ENCODE measurements around the gene CDH13. TPM values are rescaled to one million over a fixed set of nuclear protein-coding genes. Genes with fewer than 3 reads are reported as not detected.

Gene CDH13
- polyA plus RNA-seq, 1 experiment: 113 TPM

DNA sequence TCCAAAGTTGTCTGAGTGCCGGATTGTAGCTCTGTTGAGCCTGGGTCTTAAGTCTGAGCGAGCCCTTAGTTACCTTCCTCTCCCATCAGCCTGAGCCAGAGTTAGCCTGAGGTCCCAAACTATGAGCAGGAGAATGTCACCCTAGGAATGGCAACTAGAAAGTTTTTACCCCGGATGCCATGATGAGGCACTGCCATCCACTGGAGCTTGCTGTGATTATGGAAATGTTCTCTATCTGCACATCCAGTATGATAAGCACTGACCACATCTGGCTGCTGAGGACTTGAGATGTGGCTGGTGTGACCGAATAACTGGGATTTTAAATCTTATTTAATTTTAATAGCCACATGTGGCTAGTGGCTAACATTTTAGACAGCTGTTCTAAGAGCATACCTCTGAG lies 550.0 kb downstream of the CDH13 start:
- DNase-seq (ENCODE audit: low read depth): no peak
- ChIA-PET POLR2A (no interaction called here), CTCF (interaction anchor here (0.6 kb wide), 1 partner anchor 251 kb away, joined by 4 read pairs; no protein-coding TSS in a partner anchor)
- Histone ChIP-seq H3K36me3 (ENCODE audit: control insufficient read depth, insufficient read depth, low read length) (no peaks in the 10 kb centered on the region), H3K27me3 (ENCODE audit: control insufficient read depth, insufficient read depth, low read length) (no peaks in the 10 kb centered on the region), H3K4me3 (ENCODE audit: low read depth, low read length) (no peak overlapping the region)
- TF ChIP-seq, protein P1, sequence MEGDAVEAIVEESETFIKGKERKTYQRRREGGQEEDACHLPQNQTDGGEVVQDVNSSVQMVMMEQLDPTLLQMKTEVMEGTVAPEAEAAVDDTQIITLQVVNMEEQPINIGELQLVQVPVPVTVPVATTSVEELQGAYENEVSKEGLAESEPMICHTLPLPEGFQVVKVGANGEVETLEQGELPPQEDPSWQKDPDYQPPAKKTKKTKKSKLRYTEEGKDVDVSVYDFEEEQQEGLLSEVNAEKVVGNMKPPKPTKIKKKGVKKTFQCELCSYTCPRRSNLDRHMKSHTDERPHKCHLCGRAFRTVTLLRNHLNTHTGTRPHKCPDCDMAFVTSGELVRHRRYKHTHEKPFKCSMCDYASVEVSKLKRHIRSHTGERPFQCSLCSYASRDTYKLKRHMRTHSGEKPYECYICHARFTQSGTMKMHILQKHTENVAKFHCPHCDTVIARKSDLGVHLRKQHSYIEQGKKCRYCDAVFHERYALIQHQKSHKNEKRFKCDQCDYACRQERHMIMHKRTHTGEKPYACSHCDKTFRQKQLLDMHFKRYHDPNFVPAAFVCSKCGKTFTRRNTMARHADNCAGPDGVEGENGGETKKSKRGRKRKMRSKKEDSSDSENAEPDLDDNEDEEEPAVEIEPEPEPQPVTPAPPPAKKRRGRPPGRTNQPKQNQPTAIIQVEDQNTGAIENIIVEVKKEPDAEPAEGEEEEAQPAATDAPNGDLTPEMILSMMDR (IDR thresholded peaks at IDR 0.05; ENCODE audit: insufficient read depth, low read depth, low read length): no peak

DNA sequence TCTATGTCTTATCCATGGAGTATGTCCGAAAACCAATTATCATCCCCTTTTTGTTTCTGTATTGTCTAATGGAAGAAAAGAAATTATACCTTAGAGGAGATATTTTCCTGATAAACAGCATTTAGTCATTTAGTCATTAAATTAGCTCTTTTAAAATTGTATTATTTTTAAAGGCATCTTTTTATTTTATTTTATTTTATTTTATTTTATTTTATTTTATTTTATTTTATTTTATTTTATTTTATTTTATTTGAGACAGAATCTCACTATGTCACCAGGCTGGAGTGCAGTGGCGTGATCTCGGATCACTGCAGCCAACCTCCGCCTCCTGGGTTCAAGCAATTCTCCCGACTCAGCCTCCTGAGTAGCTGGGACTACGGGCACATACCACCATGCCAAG lies 559.1 kb downstream of the CDH13 start:
- no peak for DNase-seq (ENCODE audit: low read depth)
- POLR2A ChIA-PET: no interaction called here
- TF ChIP-seq, protein P1 (IDR thresholded peaks at IDR 0.05; ENCODE audit: insufficient read depth, low read depth, low read length): no peak
- Histone ChIP-seq H3K4me3 (ENCODE audit: low read depth, low read length) (no peak overlapping the region), H3K27me3 (ENCODE audit: control insufficient read depth, insufficient read depth, low read length) (no peaks in the 10 kb centered on the region), H3K36me3 (ENCODE audit: control insufficient read depth, insufficient read depth, low read length) (no peaks in the 10 kb centered on the region)
- CTCF ChIA-PET: no interaction called here

DNA sequence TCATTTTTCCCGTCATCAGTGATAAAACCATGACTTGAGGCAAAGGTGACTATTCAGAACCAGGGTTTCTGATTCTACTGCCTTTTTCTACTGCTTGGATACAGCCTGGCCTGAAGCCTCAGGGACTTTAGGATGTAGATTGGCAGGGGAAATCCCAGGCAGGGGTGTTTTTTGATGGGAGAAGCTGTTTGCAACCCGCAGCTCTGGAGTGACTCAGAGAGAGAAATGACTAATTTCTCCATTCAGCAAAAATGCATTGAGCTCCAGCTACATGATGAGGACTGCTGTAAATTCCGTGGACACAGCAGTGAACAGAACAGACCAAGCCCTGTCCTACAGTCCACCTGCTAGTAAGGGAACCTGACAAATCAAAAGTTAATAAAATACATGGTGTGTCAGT lies 560.6 kb downstream of the CDH13 start:
- Histone ChIP-seq H3K4me3 (ENCODE audit: low read depth, low read length) (no peak overlapping the region), H3K36me3 (ENCODE audit: control insufficient read depth, insufficient read depth, low read length) (no peaks in the 10 kb centered on the region), H3K27me3 (ENCODE audit: control insufficient read depth, insufficient read depth, low read length) (no peaks in the 10 kb centered on the region)
- POLR2A ChIA-PET: no interaction called here
- TF ChIP-seq, protein P1 (IDR thresholded peaks at IDR 0.05; ENCODE audit: insufficient read depth, low read depth, low read length): no peak
- CTCF ChIA-PET: no interaction called here
- peak; percentile 21 for DNase-seq (ENCODE audit: low read depth)

DNA sequence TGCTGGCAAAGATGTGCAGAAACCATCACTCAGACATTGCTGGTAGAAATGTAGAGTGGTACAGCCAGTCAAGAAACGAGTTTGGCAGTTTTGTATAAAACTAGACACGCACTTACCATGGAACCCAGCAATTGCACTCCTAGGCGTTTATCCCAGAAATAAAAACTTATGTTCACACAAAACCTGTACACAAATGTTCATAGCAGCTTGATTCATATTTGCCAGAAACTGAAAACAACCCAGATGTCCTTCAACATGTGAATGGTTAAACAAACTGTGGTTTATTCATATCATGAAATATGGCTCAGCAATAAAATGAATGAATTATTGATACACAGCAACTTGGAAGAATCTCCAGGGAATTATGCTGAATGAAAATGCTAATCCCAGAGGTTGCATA lies 570.0 kb downstream of the CDH13 start:
- TF ChIP-seq, protein P1 (IDR thresholded peaks at IDR 0.05; ENCODE audit: insufficient read depth, low read depth, low read length): no peak
- ChIA-PET POLR2A (no interaction called here), CTCF (no interaction called here)
- H3K27me3 ChIP-seq (ENCODE audit: control insufficient read depth, insufficient read depth, low read length): no peaks in the 10 kb centered on the region
- H3K36me3 ChIP-seq (ENCODE audit: control insufficient read depth, insufficient read depth, low read length): no peaks in the 10 kb centered on the region
- no peak overlapping the region for H3K4me3 ChIP-seq (ENCODE audit: low read depth, low read length)
- DNase-seq (ENCODE audit: low read depth): no peak

DNA sequence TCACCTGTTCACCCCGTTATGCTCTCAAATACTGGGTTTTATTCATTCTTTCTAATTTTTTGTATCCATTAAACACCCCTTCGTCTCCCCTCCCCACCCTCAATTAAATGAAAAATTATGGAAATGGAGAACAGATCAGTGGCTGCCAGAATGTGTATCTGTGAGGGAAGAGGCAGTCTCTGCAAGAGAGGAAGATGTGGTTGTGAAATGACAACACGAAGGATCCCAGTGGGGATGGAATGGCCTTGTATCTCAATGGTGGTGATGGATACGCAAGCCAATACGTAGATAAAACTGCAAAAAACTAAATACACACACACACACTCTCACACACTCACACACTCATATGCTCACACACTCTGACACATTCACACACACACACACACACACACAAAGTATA lies 570.7 kb downstream of the CDH13 start:
- ChIA-PET CTCF (no interaction called here), POLR2A (no interaction called here)
- TF ChIP-seq, protein P1 (IDR thresholded peaks at IDR 0.05; ENCODE audit: insufficient read depth, low read depth, low read length): no peak
- H3K36me3 ChIP-seq (ENCODE audit: control insufficient read depth, insufficient read depth, low read length): no peaks in the 10 kb centered on the region
- DNase-seq (ENCODE audit: low read depth): no peak
- no peaks in the 10 kb centered on the region for H3K27me3 ChIP-seq (ENCODE audit: control insufficient read depth, insufficient read depth, low read length)
- no peak overlapping the region for H3K4me3 ChIP-seq (ENCODE audit: low read depth, low read length)
